Measurements from ENCODE around the gene KATNAL1. TPM values are rescaled to one million over a fixed set of nuclear protein-coding genes. Genes with fewer than 3 reads are reported as not detected.

Gene KATNAL1
- total and polyA plus RNA-seq, 10 of the 15 experiments (the other 5 are each of a cell fraction or from before 2014, with no cell fraction given), result 6.5 to 18.7 (median 11.7) TPM

DNA sequence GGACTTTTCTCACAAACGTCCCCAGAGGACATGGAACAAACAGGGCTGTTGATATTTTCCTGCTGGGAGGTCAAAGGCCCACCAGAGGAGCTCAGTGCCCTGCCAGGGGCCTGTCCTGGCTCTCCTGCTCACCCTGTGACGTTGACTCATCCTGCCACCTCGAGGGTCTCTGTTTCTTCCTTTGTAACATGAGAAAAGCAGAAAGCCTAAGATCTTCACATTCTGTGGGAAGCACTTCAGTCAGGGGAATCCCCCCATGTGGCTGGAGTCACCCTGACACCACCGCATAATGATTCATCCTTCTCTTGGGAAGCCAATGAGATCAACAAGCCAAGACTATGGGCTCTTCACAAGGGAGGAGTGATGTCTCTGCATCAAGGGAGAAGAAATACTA is 147.9 kb downstream of the KATNAL1 start:
- peak; percentile 13 for FAIRE-seq
- no peaks in the 10 kb centered on the region for H4K20me1 ChIP-seq (ENCODE audit: control insufficient read depth, insufficient read depth)
- no peak overlapping the region for H3K4me3 ChIP-seq
- H3K4me2 ChIP-seq (ENCODE audit: control insufficient read depth, insufficient read depth), result no peak overlapping the region
- DNase-seq (ENCODE audit: low read depth, low spot score), result no peak
- H3K79me2 ChIP-seq (ENCODE audit: control insufficient read depth, insufficient read depth, low read length), result no peaks in the 10 kb centered on the region
- CTCF ChIA-PET, result interaction anchor here (0.6 to 5.5 kb wide), 14 partner anchors 10 to 646 kb away, joined by 3 to 93 read pairs (median 3); no protein-coding TSS in a partner anchor
- no peaks in the 10 kb centered on the region for H3K36me3 ChIP-seq (ENCODE audit: control insufficient read depth in 2 of 2, insufficient read depth in 2 of 2, low read length in 1 of 2)
- ATAC-seq, result peak; percentile 54
- no peaks in the 10 kb centered on the region for H3K27me3 ChIP-seq (replicated peaks in 1 of 2; ENCODE audit: control insufficient read depth in 2 of 2, insufficient read depth in 2 of 2, low read length in 1 of 2)
- 1% methylated on average over 4 of the region's 4 CpGs for WGBS (ENCODE audit: insufficient coverage, insufficient replicate concordance, low lambda C conversion rate, missing lambda C conversion rate)
- intact Hi-C loops (cut with micrococcal nuclease; ENCODE audit: unreplicated experiment) (no loop called here), in situ Hi-C loops (cut with MboI) (no loop called here)
- no peak overlapping the region; the same call in 1 of the 2 replicates for H3K9ac ChIP-seq (ENCODE audit: control insufficient read depth, insufficient read depth, low read length)
- H3K4me1 ChIP-seq (ENCODE audit: control insufficient read depth, insufficient read depth, low read length), result peaks cover 33% of the 10 kb centered on the region
- RAD21 ChIA-PET (ENCODE audit: unreplicated experiment), result interaction anchor here (1.6 to 3.9 kb wide), 4 partner anchors 10 to 27 kb away, joined by 7 to 82 read pairs (median 40); no protein-coding TSS in a partner anchor
- POLR2A ChIA-PET, result interaction anchor here (0.9 to 2.6 kb wide), 3 partner anchors 12 to 33 kb away, joined by 3 to 8 read pairs (median 6); no protein-coding TSS in a partner anchor
- no peak overlapping the region; the same call in 1 of the 2 replicates for H2AFZ ChIP-seq (ENCODE audit: control insufficient read depth, low read depth, low read length)
- H3K9me3 ChIP-seq (replicated peaks; ENCODE audit: control insufficient read depth, insufficient read depth, low read length), result no peaks in the 10 kb centered on the region
- SMC1A ChIA-PET (ENCODE audit: uncharacterized antibody, unreplicated experiment), result interaction anchor here (0.9 to 6.5 kb wide), 9 partner anchors 15 to 214 kb away, joined by 3 to 91 read pairs (median 3); no protein-coding TSS in a partner anchor
- H3K27ac ChIP-seq (ENCODE audit: control insufficient read depth, insufficient read depth), result 0 out of 2 replicates have a peak overlapping the region, but pooled peaks have one; percentile 1
- no TSS peak for BruUV-seq (replicated peaks)
- TF ChIP-seq, protein P1, sequence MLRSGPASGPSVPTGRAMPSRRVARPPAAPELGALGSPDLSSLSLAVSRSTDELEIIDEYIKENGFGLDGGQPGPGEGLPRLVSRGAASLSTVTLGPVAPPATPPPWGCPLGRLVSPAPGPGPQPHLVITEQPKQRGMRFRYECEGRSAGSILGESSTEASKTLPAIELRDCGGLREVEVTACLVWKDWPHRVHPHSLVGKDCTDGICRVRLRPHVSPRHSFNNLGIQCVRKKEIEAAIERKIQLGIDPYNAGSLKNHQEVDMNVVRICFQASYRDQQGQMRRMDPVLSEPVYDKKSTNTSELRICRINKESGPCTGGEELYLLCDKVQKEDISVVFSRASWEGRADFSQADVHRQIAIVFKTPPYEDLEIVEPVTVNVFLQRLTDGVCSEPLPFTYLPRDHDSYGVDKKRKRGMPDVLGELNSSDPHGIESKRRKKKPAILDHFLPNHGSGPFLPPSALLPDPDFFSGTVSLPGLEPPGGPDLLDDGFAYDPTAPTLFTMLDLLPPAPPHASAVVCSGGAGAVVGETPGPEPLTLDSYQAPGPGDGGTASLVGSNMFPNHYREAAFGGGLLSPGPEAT (IDR thresholded peaks at IDR 0.05; ENCODE audit: low read depth), result no peak
- TF ChIP-seq NR2F1 (conservative IDR thresholded peaks at IDR 0.05) (0 out of 2 replicates have a peak, but pooled peaks have one; percentile 10), IKZF1 (conservative IDR thresholded peaks at IDR 0.05) (0 out of 2 replicates have a peak, but pooled peaks have one; percentile 7), FOXM1 (IDR thresholded peaks at IDR 0.05; ENCODE audit: low read depth, low read length) (0 out of 2 replicates have a peak, but pooled peaks have one; percentile 34), TCF7 (IDR thresholded peaks at IDR 0.05; ENCODE audit: borderline replicate concordance) (no peak), DPF2 (IDR thresholded peaks at IDR 0.05) (0 out of 2 replicates have a peak, but pooled peaks have one; percentile 15), NFIC (IDR thresholded peaks at IDR 0.05; ENCODE audit: low read depth, low read length) (0 out of 2 replicates have a peak, but pooled peaks have one; percentile 33), MYB (IDR thresholded peaks at IDR 0.05; ENCODE audit: borderline replicate concordance, low read depth, low read length) (no peak), TCF12 (IDR thresholded peaks at IDR 0.05; ENCODE audit: low read depth, low read length) (no peak), NFYB (IDR thresholded peaks at IDR 0.05; ENCODE audit: insufficient read depth, low read depth, low read length) (0 out of 2 replicates have a peak, but pooled peaks have one; percentile 12), CREB1 (IDR thresholded peaks at IDR 0.05; ENCODE audit: low read depth) (0 out of 2 replicates have a peak, but pooled peaks have one; percentile 18), CREM (IDR thresholded peaks at IDR 0.05; ENCODE audit: low read depth) (peak; percentile 54), RUNX3 (IDR thresholded peaks at IDR 0.05; ENCODE audit: low read length) (peak; percentile 88), MEF2B (IDR thresholded peaks at IDR 0.05; ENCODE audit: partially characterized antibody, poor library complexity, severe bottlenecking) (peak; percentile 13)
- TF ChIP-seq, protein P2, sequence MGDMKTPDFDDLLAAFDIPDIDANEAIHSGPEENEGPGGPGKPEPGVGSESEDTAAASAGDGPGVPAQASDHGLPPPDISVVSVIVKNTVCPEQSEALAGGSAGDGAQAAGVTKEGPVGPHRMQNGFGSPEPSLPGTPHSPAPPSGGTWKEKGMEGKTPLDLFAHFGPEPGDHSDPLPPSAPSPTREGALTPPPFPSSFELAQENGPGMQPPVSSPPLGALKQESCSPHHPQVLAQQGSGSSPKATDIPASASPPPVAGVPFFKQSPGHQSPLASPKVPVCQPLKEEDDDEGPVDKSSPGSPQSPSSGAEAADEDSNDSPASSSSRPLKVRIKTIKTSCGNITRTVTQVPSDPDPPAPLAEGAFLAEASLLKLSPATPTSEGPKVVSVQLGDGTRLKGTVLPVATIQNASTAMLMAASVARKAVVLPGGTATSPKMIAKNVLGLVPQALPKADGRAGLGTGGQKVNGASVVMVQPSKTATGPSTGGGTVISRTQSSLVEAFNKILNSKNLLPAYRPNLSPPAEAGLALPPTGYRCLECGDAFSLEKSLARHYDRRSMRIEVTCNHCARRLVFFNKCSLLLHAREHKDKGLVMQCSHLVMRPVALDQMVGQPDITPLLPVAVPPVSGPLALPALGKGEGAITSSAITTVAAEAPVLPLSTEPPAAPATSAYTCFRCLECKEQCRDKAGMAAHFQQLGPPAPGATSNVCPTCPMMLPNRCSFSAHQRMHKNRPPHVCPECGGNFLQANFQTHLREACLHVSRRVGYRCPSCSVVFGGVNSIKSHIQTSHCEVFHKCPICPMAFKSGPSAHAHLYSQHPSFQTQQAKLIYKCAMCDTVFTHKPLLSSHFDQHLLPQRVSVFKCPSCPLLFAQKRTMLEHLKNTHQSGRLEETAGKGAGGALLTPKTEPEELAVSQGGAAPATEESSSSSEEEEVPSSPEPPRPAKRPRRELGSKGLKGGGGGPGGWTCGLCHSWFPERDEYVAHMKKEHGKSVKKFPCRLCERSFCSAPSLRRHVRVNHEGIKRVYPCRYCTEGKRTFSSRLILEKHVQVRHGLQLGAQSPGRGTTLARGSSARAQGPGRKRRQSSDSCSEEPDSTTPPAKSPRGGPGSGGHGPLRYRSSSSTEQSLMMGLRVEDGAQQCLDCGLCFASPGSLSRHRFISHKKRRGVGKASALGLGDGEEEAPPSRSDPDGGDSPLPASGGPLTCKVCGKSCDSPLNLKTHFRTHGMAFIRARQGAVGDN (IDR thresholded peaks at IDR 0.05), result peak; percentile 39; the same call in 1 of the 2 replicates
- TF ChIP-seq, protein P3, sequence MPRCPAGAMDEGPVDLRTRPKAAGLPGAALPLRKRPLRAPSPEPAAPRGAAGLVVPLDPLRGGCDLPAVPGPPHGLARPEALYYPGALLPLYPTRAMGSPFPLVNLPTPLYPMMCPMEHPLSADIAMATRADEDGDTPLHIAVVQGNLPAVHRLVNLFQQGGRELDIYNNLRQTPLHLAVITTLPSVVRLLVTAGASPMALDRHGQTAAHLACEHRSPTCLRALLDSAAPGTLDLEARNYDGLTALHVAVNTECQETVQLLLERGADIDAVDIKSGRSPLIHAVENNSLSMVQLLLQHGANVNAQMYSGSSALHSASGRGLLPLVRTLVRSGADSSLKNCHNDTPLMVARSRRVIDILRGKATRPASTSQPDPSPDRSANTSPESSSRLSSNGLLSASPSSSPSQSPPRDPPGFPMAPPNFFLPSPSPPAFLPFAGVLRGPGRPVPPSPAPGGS (IDR thresholded peaks at IDR 0.05; ENCODE audit: borderline replicate concordance, insufficient read depth, low read depth, low read length, poor library complexity, severe bottlenecking), result peak; percentile 21
